ENCODE results near the gene GTPBP3.
"Not testable (repeated sequence)": the region's sequence is repeated elsewhere in the genome, so short reads cannot be mapped to it uniquely, and the experiment has no call there.

Gene GTPBP3, protein sequence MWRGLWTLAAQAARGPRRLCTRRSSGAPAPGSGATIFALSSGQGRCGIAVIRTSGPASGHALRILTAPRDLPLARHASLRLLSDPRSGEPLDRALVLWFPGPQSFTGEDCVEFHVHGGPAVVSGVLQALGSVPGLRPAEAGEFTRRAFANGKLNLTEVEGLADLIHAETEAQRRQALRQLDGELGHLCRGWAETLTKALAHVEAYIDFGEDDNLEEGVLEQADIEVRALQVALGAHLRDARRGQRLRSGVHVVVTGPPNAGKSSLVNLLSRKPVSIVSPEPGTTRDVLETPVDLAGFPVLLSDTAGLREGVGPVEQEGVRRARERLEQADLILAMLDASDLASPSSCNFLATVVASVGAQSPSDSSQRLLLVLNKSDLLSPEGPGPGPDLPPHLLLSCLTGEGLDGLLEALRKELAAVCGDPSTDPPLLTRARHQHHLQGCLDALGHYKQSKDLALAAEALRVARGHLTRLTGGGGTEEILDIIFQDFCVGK

GRCh38 chr19:17336872-17337674 is at the start of gene GTPBP3:
GTPBP3 (plus strand) TSS chr19:17337553; CDS start chr19:17337612, 59 bp downstream.
- peak; percentile 98 for DNase-seq

DNA sequence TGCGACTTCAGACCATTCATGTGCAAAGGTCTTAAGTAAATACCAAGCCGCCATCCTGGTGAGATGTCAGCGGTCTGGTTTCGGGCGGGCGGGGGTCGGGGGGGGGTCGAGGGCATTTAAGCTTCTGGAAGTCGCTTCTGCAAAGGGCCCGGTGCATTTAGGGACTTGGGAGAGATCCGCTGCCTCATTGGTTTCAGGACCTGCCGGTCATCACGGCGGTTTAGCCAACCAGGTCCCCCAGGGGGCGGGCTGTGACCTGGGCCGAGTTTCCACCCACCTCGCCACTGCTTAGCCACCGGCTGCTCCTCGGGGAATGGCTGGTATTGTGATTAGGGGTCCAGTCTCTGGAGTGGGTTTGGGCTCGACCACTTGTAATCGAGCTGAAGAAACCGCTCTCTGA is 47.9 kb upstream of the GTPBP3 start:
- DNase-seq, result peak; percentile 54

GRCh38 chr19:17292301-17293074 is 44.9 kb upstream of the GTPBP3 start:
- peak; percentile 81 for DNase-seq

GRCh38 chr19:17293605-17294004 is 43.7 kb upstream of the GTPBP3 start:
- no peak for DNase-seq

- DNase-seq, result peak; percentile 57
Measured at GRCh38 chr19:17294051-17294891, 43.1 kb upstream of the GTPBP3 start.

- not testable (repeated sequence) for DNase-seq
Measured at GRCh38 chr19:17295551-17295950, 41.8 kb upstream of the GTPBP3 start.

DNA sequence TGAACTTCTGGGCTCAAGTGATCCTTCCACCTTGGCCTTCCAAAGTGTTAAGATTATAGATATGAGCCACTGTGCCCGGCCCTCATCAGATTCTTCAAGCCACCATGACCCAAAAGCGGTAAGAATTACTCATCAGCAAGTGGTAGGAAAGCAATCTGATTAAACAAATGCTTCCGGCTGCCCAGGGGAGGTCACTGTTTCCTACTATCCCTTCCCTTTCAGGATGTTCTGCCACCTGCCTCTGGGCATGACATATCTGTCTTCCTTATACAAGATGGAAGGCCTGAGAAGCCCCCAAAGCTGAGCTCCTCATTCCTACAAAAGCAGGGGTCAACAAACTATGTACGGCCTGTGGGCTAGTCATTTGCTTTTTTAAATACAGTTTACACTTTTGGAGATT is 41.1 kb upstream of the GTPBP3 start:
- no peak for DNase-seq

DNA sequence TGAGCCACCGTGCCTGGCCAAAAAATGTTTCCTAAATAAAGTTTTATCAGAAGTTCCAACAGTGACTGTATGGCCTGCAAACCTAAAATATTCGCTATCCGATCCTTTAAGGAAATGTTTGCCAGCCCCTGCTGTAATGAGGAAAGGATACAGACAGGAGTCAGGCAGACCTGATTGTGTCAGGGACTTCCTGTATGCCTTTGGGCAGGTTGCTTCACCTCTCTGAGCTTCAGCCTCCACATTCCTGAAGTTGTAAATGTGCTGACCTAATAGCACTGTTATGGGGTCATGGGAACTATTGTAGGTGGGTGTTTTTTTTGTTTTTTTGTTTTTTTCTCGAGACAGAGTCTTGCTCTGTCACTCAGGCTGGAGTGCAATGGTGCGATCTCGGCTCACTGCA is 40.4 kb upstream of the GTPBP3 start:
- DNase-seq, result no peak

GRCh38 chr19:17300992-17301619 is 36.2 kb upstream of the GTPBP3 start:
- DNase-seq, result no peak

DNA sequence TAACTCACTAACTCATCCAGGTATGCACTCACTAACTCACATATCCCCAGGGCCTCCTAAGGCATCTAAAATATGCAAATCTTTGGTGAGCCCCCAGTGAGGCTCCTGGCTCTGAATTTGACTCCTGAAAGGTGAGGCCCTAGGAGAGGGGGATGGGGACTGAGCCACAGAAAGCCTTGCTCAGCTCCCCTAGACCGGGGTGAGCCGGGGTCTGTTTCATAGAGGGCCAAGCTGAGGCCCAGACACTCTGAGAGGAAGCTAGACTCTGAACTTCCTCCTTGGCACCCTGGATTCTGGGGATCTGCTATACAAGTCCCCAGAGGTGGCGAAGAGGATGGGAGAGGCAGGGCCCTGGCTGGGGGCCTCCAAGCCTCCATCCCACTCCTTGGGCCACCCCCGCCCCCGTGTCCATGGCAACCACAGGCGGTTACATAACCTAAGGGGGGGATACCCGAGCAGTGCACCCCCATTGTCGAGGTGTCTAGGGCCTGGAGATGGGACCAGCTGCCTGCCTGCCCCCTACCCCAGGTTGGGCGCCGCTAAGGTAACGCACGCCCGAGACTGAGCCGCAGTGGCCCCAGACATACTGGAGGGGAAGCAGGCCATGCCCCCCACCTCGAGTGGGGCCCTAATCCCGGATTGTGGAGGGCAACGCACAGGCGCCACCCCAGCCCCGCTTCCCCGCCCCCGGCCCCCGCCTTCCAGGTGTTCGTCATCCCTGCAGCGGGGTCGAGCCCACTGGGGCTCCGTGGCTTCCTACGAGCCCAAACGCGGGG is 34.8 kb upstream of the GTPBP3 start:
- no peak for DNase-seq

- peak; percentile 94 for DNase-seq
Measured at GRCh38 chr19:17303167-17303939, 34.0 kb upstream of the GTPBP3 start, which contains the start of gene ABHD8. ABHD8 (minus strand) TSS chr19:17303425; CDS start chr19:17301616, 1,809 bp downstream.

GRCh38 chr19:17303940-17304267 is 33.4 kb upstream of the GTPBP3 start:
- DNase-seq, result no peak

GRCh38 chr19:17304386-17305215 is 32.8 kb upstream of the GTPBP3 start:
- DNase-seq, result no peak

DNA sequence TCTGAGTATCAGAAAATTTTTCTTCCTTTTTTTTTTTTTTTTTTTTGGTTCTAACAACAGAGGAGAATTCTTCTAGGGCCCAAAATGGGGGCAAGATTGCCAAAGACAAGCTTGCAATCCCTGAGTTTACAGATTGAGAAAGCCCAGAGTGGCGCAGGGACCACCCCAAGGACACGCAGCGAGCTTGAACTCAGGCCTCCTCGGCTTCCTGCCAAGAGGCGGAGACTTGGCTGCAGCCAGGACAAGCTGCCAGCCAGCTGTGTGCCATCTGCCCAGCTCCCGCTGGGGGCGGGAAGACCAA is 32.2 kb upstream of the GTPBP3 start:
- no peak for DNase-seq

DNA sequence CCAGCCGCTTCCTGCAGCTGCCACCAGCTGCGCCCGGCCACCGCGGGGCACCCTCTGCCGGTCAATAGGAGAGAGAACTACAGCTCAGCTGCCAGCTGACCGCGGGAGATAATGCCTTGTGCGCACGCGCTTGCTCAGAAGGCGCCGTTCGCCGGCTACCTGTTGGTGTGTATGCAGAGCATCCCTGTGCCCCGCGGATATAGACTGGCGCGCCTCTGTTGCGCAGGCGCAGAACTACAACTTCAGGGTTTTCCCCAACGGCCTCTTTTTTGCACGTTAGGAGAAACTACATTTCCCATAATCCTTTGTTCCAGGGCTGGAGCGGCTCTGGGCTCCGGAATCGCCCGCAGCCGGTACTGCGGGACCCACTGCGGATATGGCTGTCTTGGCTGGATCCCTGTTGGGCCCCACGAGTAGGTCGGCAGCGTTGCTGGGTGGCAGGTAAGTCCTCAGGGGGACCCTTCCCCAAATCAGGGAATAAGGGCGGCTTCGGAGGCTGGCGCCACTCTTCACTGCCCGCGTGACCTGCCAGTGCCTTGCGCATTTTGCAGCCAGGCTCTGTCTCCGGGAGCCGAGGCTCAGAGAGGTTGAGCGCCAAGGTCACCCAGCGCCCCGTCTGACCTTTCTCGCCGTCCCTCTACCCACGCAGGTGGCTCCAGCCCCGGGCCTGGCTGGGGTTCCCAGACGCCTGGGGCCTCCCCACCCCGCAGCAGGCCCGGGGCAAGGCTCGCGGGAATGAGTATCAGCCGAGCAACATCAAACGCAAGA is 31.7 kb upstream of the GTPBP3 start, which contains the start of gene MRPL34:
Gene MRPL34 (plus strand): TSS at position 356 of the 768 bp plus-strand sequence. CDS start 21 bp downstream, at position 377.
- DNase-seq, result peak; percentile 92

DNA sequence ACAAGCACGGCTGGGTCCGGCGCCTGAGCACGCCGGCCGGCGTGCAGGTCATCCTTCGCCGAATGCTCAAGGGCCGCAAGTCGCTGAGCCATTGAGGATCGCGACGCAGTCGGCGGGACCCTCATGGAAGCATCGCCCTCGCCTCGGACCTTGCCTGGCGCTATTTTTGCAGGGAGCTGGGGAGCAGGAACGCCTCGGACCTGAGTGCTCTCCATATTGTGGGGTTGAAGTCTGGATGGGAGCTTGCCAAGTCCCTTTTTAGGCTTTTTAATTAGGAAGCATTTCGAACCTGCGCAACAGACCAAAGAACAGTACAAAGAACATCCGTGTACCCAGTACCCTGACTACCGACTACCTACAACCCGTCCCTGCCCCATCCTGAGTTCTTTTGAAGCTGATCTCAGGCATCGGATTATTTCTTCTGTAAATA is 31.1 kb upstream of the GTPBP3 start:
- DNase-seq, result no peak

- DNase-seq, result no peak
Measured at GRCh38 chr19:17307876-17308377, 29.4 kb upstream of the GTPBP3 start.
